ENCODE measurements around the gene THRB.
"Not testable (repeated sequence)": the region's sequence is repeated elsewhere in the genome, so short reads cannot be mapped to it uniquely, and the experiment has no call there.

Gene THRB

DNA sequence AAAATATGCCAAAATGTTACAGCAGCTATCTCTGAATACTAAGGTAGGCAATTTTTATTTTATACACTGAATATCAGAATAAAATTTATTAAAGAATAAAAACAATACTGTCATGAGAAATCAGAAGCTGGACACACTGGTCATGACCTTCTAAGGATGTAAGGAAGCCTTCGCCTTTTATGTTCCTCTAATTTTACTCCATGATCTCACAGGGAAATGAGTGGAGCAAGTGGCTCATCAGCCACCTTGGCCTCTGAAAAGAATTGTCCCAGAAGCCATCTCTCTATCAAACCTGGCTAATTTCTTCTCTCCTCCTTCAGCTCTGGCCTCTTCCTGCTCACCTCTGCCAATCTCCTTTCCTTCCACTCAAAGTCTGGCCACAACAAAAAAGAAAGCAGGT, 48.6 kb downstream of the THRB start:
- no peak for DNase-seq (ENCODE audit: low read depth)

DNA sequence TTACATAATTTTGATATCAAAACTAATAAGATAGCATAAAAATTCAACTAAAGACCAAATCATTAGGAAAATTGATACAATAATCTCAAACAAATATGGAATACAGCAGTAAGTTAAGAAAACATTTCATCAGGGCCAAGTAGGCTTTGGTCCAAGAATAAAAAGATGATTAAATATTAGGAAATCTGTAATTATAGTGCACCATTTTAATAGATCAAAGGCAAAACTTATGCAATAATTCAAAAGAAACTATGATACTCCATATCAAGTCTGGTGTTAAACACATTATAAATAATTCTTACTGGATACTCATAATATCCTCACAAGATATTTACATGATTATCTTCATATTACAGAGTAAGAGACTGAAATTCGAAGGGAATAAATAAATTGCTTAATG, 51.2 kb downstream of the THRB start:
- DNase-seq (ENCODE audit: low read depth), result no peak

DNA sequence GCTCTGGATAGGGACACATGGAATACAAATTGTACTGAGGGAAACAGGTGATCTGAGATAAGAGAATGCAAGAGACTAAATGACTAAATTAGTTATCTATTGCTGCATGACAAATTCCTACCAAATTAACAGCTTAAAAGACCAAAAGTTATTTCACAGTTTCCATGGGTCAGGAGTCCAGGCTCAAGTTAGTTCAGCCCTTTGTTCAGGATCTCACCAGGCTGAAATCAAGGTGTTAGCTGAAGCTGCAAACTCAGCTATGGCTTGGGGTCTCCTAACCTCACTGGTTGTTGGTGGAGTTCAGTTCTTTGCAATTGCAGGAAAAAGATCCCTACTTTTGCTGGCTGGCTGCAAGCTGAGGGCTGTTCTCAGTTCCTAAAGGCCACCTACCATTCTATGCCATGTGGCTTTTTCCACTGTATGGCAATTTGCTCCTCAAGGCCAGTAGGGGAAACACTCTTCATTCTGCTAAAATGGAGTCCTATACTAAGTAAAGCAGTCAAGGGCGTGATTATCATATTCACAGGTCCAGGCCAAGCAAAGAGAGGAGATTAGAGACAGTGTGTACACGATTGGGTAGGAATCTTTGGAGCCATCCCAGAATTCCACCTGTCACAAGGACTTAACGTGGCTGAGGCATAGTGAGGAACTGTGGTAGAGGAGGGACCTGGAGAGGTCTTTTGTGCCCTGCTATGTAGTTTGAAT, 53.7 kb downstream of the THRB start:
- no peak for DNase-seq (ENCODE audit: low read depth)

DNA sequence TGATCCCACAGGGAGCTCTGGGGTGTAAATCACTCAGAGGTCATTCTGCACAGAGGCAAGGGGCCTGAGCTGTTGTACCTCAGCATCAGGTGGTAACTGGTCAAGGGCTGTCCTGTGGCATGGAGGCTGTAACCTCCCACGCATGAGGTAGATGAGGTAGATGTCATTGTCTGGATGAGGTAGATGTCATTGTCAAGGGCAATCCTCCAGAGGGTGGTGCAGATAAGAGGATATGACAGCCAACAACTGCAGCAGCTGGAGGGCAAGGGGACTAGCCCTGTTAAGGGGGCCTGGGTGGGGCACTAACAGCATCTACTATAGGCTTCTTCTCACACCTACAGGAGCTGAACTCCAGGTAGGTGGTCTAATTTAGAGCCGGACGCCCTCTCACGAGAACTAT, 55.6 kb downstream of the THRB start:
- DNase-seq (ENCODE audit: low read depth), result no peak

DNA sequence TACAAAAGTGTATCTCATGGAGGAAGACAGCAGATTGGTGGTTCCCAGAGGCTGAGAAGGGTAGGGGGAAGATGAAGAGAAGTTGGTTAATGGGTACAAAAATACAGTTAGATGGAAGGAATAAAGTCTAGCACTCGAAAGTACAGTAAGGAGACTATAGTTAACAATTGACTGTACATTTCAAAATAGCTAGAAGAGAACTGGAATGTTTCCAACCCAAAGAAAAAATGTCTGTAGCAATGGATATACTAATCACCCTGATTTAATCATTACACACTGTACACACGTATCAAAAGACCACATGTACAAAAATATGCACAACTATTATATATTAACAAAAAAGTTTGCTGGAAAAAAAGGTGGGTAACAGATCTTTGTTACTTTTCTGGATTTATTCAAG, 57.3 kb downstream of the THRB start:
- DNase-seq (ENCODE audit: low read depth), result no peak

DNA sequence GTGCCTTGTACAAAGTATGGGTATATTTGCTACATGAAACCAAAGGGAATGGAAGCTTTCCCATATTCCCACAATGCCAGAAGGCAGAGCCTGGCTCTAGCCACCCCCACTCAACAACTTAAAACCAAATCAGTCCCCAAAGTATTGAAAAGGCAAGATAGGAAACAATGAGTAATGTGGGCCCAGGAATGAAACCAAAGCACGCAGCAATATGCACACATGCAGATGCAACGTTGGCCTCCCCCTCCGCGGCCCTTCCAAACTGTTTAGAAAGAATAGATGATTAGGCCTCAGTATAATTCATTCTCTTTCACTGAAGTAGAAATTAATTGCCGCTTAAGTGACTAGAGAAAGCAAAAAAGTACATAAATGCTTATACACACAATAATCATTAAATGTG, 59.1 kb downstream of the THRB start:
- no peak for DNase-seq (ENCODE audit: low read depth)

DNA sequence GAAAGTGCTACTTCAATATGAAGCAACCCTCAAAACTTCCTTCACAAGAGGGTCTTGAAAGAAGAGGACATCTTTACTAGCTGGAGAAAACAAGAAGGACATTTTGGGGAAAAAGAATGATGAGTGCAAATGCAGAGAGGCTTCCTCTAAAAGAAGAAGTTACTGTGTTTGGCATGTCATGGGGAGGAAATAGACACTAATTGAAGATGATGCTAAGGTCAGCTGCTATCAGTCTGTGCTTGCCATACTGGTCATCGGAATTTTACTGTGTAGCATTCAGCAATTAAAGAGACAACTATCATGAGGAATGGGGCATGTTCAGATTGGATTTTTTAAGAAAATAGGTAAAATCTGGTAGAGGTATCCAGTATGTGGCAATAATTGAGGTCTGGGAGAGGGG, 60.0 kb downstream of the THRB start:
- DNase-seq (ENCODE audit: low read depth), result no peak

DNA sequence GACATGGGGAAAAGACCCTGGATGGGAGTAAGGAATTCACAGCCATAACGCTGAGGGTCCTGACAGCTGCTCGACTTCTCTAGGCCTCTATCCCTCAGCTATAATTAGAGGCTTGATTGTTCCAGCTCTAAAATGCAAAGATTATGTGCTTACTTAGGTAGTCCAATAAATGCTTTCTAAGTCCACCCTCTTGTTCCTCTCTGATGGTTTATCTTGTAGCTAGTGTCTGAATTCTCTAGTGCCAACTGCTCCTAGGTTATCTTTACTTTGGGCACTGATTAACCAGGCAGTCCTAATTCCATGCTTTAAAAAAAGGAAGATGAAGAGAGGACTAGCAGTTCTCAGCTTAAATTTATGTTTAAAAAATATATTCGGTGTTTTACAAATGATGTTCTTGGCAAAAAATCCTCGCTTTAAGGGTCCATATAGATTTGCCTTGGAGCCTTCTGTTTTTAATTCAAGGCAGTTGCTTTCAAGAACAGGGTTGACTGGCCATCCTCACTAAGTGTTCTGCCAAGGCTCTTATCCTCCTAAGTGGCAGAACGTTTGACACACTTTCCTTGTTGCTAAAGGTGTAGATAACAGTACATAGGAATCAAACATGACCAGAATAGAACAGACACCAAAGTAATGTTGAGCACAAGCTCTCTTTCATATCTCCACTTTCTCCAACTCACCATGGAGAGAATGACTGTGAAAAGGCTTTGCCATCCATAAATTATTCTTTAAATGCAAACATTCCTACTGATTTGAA, 60.6 kb downstream of the THRB start:
- no peak for DNase-seq (ENCODE audit: low read depth)

DNA sequence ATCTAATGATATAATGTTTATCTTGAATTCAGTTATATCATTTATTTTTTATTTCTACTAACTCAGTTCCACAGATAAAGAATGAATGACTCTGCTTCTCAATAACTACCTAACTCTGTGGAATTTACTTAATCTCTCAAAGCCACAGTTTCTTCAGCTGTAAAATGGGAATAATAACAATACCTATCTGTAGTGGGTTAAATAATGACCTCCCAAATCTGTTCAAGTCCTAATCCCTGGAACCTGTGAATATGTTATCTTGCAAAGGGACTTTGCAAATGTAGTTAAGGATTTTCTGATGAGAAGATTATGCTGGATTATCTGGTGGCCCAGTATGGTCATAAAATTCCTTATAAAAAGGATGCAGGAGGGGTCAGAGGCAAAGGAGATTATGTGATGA, 61.7 kb downstream of the THRB start:
- no peak for DNase-seq (ENCODE audit: low read depth)

DNA sequence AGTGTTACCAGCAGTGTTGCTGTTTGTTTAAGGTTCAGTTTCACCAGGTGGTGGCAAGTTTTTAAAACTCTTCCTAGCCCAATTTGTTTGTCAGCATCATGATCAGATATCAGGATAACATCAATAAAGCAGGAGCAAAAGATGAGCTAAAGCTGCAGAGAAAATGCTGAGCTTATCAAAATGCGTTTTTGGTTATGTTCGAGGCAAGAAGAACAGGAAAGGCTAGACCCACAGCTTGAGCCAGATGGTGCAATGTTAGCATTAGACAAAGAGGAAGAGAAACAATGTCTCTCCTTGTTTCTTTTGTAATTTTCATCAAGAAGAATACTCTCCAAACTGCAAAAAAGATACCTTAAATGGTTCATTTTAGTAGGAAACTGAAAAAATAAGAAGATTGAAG, 66.2 kb downstream of the THRB start:
- DNase-seq (ENCODE audit: low read depth), result no peak

DNA sequence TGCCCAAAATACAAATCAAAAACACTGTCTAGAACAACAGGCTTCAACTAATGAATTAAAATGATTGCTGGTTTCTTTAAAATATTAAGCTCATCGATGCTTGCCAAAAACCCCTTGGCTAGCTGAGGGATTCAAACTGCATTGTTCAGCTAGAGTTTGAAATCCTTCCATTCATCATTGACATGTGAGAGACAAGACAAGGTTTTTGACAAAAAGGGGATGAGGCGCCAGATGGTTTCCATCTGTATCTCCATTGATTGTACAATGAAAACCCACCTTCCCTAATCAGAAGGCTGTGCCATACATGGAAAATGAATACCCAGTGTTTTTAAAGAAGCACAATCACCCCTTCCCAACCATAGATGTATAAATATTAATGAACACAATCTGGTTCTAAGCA, 67.8 kb downstream of the THRB start:
- DNase-seq (ENCODE audit: low read depth), result no peak

DNA sequence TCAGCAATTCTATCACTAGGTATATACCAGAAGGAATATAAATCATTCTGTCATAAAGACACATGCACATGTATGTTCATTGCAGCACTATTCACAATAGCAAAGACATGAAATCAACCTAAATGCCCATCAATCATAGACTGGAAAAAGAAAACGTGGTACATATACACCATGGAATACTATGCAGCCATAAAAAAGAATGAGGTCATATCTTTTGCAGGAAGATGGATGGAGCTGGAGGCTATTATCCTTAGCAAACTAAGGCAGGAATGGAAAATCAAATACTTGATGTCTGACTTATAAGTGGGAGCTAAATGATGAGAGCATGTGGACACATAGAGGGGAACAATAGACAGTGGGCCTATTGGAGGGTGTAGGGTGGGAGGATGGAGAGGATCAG, 73.8 kb downstream of the THRB start:
- DNase-seq (ENCODE audit: low read depth), result not testable (repeated sequence)

DNA sequence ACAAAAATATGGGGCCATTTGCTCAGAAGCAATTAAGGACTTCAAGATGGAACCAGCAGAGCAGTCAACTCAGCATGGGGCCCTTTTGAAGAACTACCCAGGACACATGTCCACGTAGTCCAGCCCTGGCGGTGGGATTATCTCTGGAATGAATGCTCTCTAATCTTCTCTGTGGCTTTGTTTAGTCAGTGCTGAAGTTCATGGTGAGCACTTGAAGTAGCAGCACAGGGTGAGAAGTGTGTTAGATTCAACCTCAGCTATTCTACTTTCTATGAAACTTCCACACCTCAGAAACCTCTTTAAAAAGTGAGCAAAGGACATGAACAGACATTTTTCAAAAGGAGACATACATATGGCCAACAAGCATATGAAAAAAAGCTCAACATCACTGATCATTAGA, 74.4 kb downstream of the THRB start:
- no peak for DNase-seq (ENCODE audit: low read depth)

DNA sequence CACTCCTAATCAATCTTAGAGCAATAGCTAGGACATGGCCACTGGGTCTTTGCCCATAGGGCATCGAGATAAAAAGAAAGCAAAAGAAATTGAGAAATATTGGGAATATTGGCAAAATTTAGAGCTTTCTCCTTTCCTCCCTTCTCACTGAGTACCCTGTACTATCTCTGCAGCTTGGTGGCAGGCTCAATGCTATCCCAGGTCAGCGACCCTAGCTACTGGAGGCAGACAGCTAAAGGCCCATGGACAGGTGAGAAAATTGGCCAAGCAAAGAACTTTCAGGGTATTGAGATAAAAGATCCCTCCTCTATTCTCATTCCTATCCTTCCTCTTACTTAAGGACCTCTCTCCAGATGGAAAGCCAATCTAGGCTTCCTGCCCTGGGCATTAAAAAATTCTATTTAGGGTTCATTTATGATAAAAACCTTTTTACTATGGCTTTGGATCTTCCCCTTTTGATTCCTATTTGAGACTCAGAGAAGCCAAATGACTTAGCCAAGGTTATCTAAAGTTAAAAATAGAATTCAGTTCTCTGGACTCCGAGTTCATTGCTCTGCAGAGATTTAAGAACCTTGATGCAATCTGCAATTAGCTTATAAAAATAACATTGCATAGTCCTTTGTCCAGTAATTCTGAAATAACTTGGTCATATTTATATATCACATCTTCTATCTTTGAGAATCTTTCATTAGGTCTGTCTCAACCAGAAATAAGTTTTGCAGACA, 75.4 kb downstream of the THRB start:
- DNase-seq (ENCODE audit: low read depth), result no peak

DNA sequence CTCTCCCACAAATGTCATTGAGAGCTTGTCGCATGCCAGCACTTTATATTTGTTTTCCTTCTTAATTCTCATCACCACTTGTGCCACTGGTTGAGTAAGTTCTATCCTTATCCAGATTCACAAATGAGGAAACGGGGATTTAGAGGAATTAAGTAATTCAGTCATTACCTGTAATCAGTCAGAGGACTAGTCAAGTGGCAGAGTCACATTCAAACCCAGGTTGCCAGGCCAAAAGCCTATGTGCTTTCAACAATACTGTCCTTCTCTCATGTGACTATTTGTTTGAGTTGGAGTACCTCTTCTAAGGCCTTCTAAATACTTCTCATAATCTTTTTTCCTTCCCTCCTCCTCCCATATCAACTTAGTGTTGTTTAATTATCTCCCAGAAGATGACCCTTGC, 76.9 kb downstream of the THRB start:
- DNase-seq (ENCODE audit: low read depth), result no peak

DNA sequence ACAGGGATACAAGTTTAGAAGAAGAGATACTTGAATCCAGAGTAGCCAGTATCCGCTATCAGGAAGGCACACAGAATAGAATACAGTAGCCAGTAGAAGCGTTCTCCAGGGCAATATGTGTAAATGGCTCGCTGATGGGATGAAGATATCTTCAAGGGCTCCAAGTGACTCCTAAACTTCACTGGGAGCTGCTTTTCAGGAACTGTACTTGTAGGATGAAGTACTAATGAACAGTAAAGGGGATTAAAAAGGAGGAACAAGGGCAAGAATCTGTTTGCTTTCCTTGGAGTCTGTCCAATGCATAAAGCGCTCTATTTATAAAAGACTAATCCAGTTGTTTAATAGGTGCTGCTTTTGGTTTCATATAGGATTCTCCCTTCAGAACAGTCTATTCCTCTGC, 78.4 kb downstream of the THRB start:
- no peak for DNase-seq (ENCODE audit: low read depth)

DNA sequence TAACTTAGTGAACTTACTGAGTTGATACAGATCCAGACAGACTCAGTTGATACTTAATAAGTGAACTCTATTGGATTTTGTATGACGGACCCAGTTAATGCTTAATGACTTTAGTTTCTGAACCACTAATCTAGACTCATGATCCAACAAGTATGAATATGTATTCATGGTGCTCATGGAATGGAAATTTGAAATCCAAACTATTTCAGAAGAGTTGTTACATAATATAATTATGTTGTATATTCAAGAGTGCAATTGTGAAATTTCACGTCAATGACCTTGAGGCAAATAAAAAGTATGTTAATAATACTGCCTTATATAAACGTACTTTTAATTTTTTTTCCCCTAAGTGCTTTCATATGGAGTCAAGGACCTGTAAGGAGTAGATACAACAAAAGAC, 78.8 kb downstream of the THRB start:
- DNase-seq (ENCODE audit: low read depth), result no peak

DNA sequence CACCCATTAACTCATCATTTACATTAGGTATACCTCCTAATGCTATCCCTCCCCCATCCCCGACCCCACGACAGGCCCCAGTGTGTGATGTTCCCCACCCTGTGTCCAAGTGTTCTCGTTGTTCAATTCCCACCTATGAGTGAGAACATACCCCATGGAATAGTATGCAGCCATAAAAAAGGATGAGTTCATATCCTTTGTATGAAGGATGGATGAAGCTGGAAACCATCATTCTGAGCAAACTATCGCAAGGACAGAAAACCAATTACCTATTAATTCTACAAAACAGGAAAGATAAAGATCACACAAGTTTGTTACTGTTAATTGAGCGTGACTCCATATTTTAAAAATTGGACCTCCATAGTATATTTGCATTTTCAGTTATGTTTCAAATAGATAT, 81.0 kb downstream of the THRB start:
- not testable (repeated sequence) for DNase-seq (ENCODE audit: low read depth)

DNA sequence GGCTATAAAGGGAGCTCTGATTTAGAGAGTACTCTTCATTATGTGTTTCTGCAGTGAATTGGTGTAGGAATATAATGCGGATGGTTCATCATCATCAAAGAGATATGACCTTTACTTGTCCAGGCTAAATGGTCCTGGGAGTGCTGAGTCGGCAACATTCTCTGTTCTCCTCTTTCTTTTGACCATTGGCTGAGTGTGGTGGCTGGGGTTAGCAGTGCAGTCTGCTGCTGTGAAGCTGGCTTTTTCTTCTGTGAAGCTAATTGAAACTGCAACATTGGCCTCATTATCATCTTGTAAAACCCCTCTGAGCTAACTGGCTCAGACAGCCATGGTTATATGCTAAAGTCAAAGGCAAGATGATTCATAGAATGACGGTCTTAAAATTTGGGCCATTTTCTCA, 83.8 kb downstream of the THRB start:
- DNase-seq (ENCODE audit: low read depth), result no peak

DNA sequence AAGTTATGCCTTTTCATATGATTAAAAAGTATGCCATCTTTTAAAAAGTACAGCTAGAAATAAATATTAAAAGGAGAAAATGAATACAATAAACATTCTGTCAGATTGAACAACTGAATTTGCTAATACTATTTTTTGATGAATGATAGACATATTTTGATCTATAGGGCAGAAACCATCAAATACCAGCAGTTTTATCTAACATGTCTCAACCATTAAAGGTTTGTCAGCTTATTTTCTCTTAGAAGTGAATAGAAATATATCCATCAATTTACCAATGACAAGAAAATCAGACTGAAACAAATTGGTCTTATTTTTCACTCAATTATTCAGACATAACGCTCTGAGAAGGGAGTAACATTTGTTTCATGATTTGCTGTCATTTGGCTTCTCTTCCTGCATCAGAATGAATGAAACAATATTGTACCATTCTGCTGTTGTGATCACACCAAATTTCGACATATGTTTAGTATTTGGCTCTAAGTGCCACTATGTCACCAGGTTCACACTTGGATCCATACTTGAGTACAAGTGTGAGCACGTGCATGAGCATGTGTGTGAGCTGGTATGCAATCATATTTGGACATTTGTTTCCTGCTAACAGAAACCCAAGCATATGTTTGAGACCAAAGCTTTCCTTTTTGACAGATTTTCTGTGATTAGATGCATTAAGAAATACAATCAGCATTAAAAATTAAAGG, 86.5 kb downstream of the THRB start:
- no peak for DNase-seq (ENCODE audit: low read depth)

DNA sequence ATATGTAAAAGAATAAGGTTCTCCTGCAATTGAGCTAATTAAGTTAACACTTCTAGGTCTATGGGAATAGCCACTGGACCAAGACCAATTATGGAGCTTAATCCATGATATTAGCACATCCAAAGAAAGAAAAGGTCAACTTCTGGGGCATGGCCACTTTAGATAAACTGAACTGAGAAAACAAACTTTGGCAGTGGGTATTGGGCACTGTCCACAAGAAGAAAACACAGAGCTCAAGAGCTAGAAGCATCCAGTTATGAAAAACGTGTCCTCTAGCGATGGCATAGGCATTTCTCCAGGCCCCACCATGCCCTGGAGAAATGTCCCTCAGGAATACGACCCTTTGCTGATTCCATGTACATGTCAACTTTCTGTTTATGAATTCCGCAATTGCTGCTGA, 87.8 kb downstream of the THRB start:
- DNase-seq (ENCODE audit: low read depth), result no peak

DNA sequence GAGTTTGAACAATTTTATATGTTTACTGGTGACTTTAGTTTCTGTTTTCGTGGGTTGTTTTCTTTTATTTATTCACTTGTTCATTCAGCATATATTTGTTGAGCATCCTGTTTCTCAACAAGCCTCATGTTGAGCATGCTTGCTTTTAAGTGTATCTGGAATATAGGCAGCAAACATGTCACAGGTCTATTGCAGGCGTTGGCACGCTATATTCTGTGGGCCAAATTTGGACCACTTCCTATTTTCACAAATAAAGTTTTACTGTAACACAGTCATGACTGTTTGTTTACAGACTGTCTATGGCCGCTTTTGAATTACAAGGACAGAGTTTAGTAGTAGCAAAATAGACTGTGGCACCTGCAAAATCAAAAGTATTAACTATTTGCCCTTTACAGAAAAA, 89.6 kb downstream of the THRB start:
- no peak for DNase-seq (ENCODE audit: low read depth)

DNA sequence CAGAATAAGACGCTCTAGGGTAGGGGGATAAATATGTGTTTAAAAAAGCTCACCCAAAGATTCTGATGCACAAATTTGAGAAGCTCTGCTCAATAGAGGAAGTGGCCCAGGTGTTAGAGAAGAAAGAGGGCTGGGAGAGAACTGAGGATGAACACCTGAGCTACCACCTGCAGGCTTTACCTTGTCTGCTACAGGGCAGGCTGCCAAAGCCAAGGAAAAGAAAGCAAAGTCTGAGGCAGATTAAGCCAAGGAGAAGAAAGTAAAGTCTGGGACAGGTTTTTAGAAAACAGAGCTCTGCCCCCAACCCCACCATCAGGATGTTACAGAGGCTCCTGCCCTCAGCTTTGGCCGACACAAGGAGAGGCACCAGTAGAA, 92.9 kb downstream of the THRB start:
- DNase-seq (ENCODE audit: low read depth), result no peak
